Activated naive CD8-positive, alpha-beta T cell treated with anti-CD3 and anti-CD28 coated beads for 36 hours (primary cell): Measurements from ENCODE around the gene KCNAB2. TPM values are rescaled to one million over a fixed set of nuclear protein-coding genes. Genes with fewer than 3 reads are reported as not detected.

Experiments
- DNase-seq: peaks from one replicate; pipeline ENCODE4 v3.0.0; 2021
- H3K27ac Mint-ChIP-seq: one replicate; pipeline ENCODE4 v1.8.0; 2022; ENCODE audit warnings: mild to moderate bottlenecking, moderate library complexity, mixed read lengths
- H3K27me3 Mint-ChIP-seq: one replicate; pipeline ENCODE4 v1.8.0; 2022; ENCODE audit warnings: mild to moderate bottlenecking, mixed read lengths
- H3K36me3 Mint-ChIP-seq: one replicate; pipeline ENCODE4 v1.8.0; 2021; ENCODE audit warnings: mild to moderate bottlenecking, mixed read lengths
- H3K4me1 Mint-ChIP-seq: one replicate; pipeline ENCODE4 v1.8.0; 2021; ENCODE audit warnings: mixed read lengths
- H3K4me3 Mint-ChIP-seq: one replicate; pipeline ENCODE4 v1.8.0; 2022; ENCODE audit warnings: mild to moderate bottlenecking, moderate library complexity, mixed read lengths
- H3K9me3 Mint-ChIP-seq: one replicate; pipeline ENCODE4 v1.8.0; 2022; ENCODE audit warnings: mixed read lengths
- total RNA-seq, 2 experiments: library from RNA; stranded (reverse); gene quantifications; one replicate each; pipeline ENCODE4 v1.2.3, GENCODE V29; 2021

Gene KCNAB2
- total RNA-seq, 2 experiments from 2014 or later, result 209 to 218 TPM

- H3K9me3 Mint-ChIP-seq, result no peaks in the 10 kb centered on the region
- no peak overlapping the region for H3K27ac Mint-ChIP-seq
- no peaks in the 10 kb centered on the region for H3K36me3 Mint-ChIP-seq
- H3K4me1 Mint-ChIP-seq, result peaks cover 4% of the 10 kb centered on the region
- no peak overlapping the region for H3K4me3 Mint-ChIP-seq
- no peak for DNase-seq
- peaks cover 23% of the 10 kb centered on the region for H3K27me3 Mint-ChIP-seq
Measured at GRCh38 chr1:6105218-6105679, 59.6 kb downstream of the KCNAB2 start.

- no peaks in the 10 kb centered on the region for H3K36me3 Mint-ChIP-seq
- H3K4me1 Mint-ChIP-seq, result peaks cover 2% of the 10 kb centered on the region
- H3K4me3 Mint-ChIP-seq, result no peak overlapping the region
- no peak for DNase-seq
- H3K27ac Mint-ChIP-seq, result no peak overlapping the region
- peaks cover 22% of the 10 kb centered on the region for H3K27me3 Mint-ChIP-seq
- H3K9me3 Mint-ChIP-seq, result no peaks in the 10 kb centered on the region
Measured at GRCh38 chr1:6105763-6106162, 60.1 kb downstream of the KCNAB2 start.

- no peak overlapping the region for H3K27ac Mint-ChIP-seq
- DNase-seq, result no peak
- no peaks in the 10 kb centered on the region for H3K36me3 Mint-ChIP-seq
- no peaks in the 10 kb centered on the region for H3K4me1 Mint-ChIP-seq
- H3K27me3 Mint-ChIP-seq, result peaks cover 20% of the 10 kb centered on the region
- no peaks in the 10 kb centered on the region for H3K9me3 Mint-ChIP-seq
- H3K4me3 Mint-ChIP-seq, result no peak overlapping the region
Measured at GRCh38 chr1:6106321-6106731, 60.6 kb downstream of the KCNAB2 start.

GRCh38 chr1:6106977-6107376 lies 61.3 kb downstream of the KCNAB2 start:
- Mint-ChIP-seq H3K36me3 (no peaks in the 10 kb centered on the region), H3K27me3 (peaks cover 20% of the 10 kb centered on the region), H3K4me3 (no peak overlapping the region), H3K27ac (no peak overlapping the region), H3K9me3 (no peaks in the 10 kb centered on the region), H3K4me1 (no peaks in the 10 kb centered on the region)
- DNase-seq, result no peak

- Mint-ChIP-seq H3K4me3 (no peak overlapping the region), H3K27ac (no peak overlapping the region), H3K9me3 (no peaks in the 10 kb centered on the region), H3K36me3 (no peaks in the 10 kb centered on the region), H3K27me3 (peaks cover 20% of the 10 kb centered on the region), H3K4me1 (no peaks in the 10 kb centered on the region)
- DNase-seq, result no peak
Measured at GRCh38 chr1:6107409-6108356, 62.0 kb downstream of the KCNAB2 start.

GRCh38 chr1:6108476-6108875 lies 62.8 kb downstream of the KCNAB2 start:
- no peak for DNase-seq
- Mint-ChIP-seq H3K9me3 (no peaks in the 10 kb centered on the region), H3K4me1 (no peaks in the 10 kb centered on the region), H3K4me3 (no peak overlapping the region), H3K36me3 (no peaks in the 10 kb centered on the region), H3K27me3 (peaks cover 20% of the 10 kb centered on the region), H3K27ac (no peak overlapping the region)

- H3K9me3 Mint-ChIP-seq, result no peaks in the 10 kb centered on the region
- H3K36me3 Mint-ChIP-seq, result no peaks in the 10 kb centered on the region
- DNase-seq, result peak; percentile 58
- H3K27me3 Mint-ChIP-seq, result peaks cover 20% of the 10 kb centered on the region
- no peak overlapping the region for H3K27ac Mint-ChIP-seq
- H3K4me1 Mint-ChIP-seq, result no peaks in the 10 kb centered on the region
- H3K4me3 Mint-ChIP-seq, result no peak overlapping the region
Measured at GRCh38 chr1:6108937-6109614, 63.4 kb downstream of the KCNAB2 start.

- H3K27me3 Mint-ChIP-seq, result peaks cover 20% of the 10 kb centered on the region
Measured at GRCh38 chr1:6109688-6110087, 64.0 kb downstream of the KCNAB2 start.

GRCh38 chr1:6110326-6110725 lies 64.6 kb downstream of the KCNAB2 start:
- DNase-seq, result no peak
- no peaks in the 10 kb centered on the region for H3K4me1 Mint-ChIP-seq
- H3K9me3 Mint-ChIP-seq, result no peaks in the 10 kb centered on the region
- no peak overlapping the region for H3K4me3 Mint-ChIP-seq
- no peaks in the 10 kb centered on the region for H3K36me3 Mint-ChIP-seq
- no peak overlapping the region for H3K27ac Mint-ChIP-seq
- H3K27me3 Mint-ChIP-seq, result peaks cover 20% of the 10 kb centered on the region

More at GRCh38 chr1:6109688-6110087, 64.0 kb downstream of the KCNAB2 start:
- no peaks in the 10 kb centered on the region for H3K4me1 Mint-ChIP-seq
- no peak overlapping the region for H3K4me3 Mint-ChIP-seq
- no peak for DNase-seq
- H3K27ac Mint-ChIP-seq, result no peak overlapping the region
- H3K9me3 Mint-ChIP-seq, result no peaks in the 10 kb centered on the region
- H3K36me3 Mint-ChIP-seq, result no peaks in the 10 kb centered on the region

GRCh38 chr1:6111571-6111970 lies 65.9 kb downstream of the KCNAB2 start:
- DNase-seq, result no peak
- no peak overlapping the region for H3K27ac Mint-ChIP-seq
- H3K27me3 Mint-ChIP-seq, result peaks cover 20% of the 10 kb centered on the region
- no peaks in the 10 kb centered on the region for H3K4me1 Mint-ChIP-seq
- H3K4me3 Mint-ChIP-seq, result no peak overlapping the region
- peaks cover 4% of the 10 kb centered on the region for H3K9me3 Mint-ChIP-seq
- peaks cover under 1% of the 10 kb centered on the region for H3K36me3 Mint-ChIP-seq

- H3K4me1 Mint-ChIP-seq, result no peaks in the 10 kb centered on the region
- H3K36me3 Mint-ChIP-seq, result peaks cover 4% of the 10 kb centered on the region
- no peak for DNase-seq
- peaks cover 19% of the 10 kb centered on the region for H3K27me3 Mint-ChIP-seq
- no peak overlapping the region for H3K4me3 Mint-ChIP-seq
- peaks cover 10% of the 10 kb centered on the region for H3K9me3 Mint-ChIP-seq
- H3K27ac Mint-ChIP-seq, result no peak overlapping the region
Measured at GRCh38 chr1:6111991-6112689, 66.5 kb downstream of the KCNAB2 start.

- H3K4me1 Mint-ChIP-seq, result no peaks in the 10 kb centered on the region
- H3K27ac Mint-ChIP-seq, result no peak overlapping the region
- no peak for DNase-seq
- peaks cover 14% of the 10 kb centered on the region for H3K27me3 Mint-ChIP-seq
- peaks cover 4% of the 10 kb centered on the region for H3K36me3 Mint-ChIP-seq
- peaks cover 11% of the 10 kb centered on the region for H3K9me3 Mint-ChIP-seq
- H3K4me3 Mint-ChIP-seq, result no peak overlapping the region
Measured at GRCh38 chr1:6112690-6113005, 67.0 kb downstream of the KCNAB2 start.

- Mint-ChIP-seq H3K27ac (no peak overlapping the region), H3K27me3 (peaks cover 10% of the 10 kb centered on the region)
- DNase-seq, result no peak
Measured at GRCh38 chr1:6113116-6113515, 67.4 kb downstream of the KCNAB2 start.

GRCh38 chr1:6113745-6114144 lies 68.1 kb downstream of the KCNAB2 start:
- H3K27ac Mint-ChIP-seq, result no peak overlapping the region

More at GRCh38 chr1:6113116-6113515, 67.4 kb downstream of the KCNAB2 start:
- Mint-ChIP-seq H3K4me3 (no peak overlapping the region), H3K9me3 (peaks cover 13% of the 10 kb centered on the region), H3K36me3 (peaks cover 4% of the 10 kb centered on the region), H3K4me1 (no peaks in the 10 kb centered on the region)

GRCh38 chr1:6116137-6116536 lies 70.4 kb downstream of the KCNAB2 start:
- peaks cover 4% of the 10 kb centered on the region for H3K36me3 Mint-ChIP-seq
- DNase-seq, result no peak
- H3K4me1 Mint-ChIP-seq, result no peaks in the 10 kb centered on the region
- H3K27ac Mint-ChIP-seq, result no peak overlapping the region
- no peak overlapping the region for H3K4me3 Mint-ChIP-seq
- H3K9me3 Mint-ChIP-seq, result peaks cover 13% of the 10 kb centered on the region
- H3K27me3 Mint-ChIP-seq, result no peaks in the 10 kb centered on the region

More at GRCh38 chr1:6113745-6114144, 68.1 kb downstream of the KCNAB2 start:
- Mint-ChIP-seq H3K27me3 (peaks cover 4% of the 10 kb centered on the region), H3K9me3 (peaks cover 13% of the 10 kb centered on the region), H3K36me3 (peaks cover 4% of the 10 kb centered on the region), H3K4me3 (no peak overlapping the region), H3K4me1 (no peaks in the 10 kb centered on the region)
- no peak for DNase-seq
